K562 (cell line): ENCODE results near the gene ZNF319. TPM values are rescaled to one million over a fixed set of nuclear protein-coding genes. Genes with fewer than 3 reads are reported as not detected.

Experiments
- CTCFL ChIP-seq: IDR thresholded peaks from 2 replicates; pipeline ENCODE4 v1.6.1; 2011; ENCODE audit warnings: borderline replicate concordance, low read depth, mild to moderate bottlenecking, moderate library complexity, low read length; ENCODE audit not compliant: insufficient read depth, poor library complexity, severe bottlenecking
- DMBX1 ChIP-seq: fragments of 250-450 bp; sonication (Bioruptor Pico); IDR thresholded peaks from 2 replicates; pipeline ENCODE4 v1.8.0; 2022; ENCODE audit warnings: inconsistent platforms, mild to moderate bottlenecking, moderate library complexity, borderline replicate concordance
- GABPB1 ChIP-seq: sonication (generic); formaldehyde crosslinking; IDR thresholded peaks from 2 replicates; pipeline ENCODE4 v1.8.0; 2022; ENCODE audit warnings: mild to moderate bottlenecking, missing genetic modification reagents
- KLF13 ChIP-seq: fragments of 450-650 bp; IDR thresholded peaks from 2 replicates; pipeline ENCODE4 v1.6.1; 2016; ENCODE audit warnings: missing genetic modification characterization, low read depth, mild to moderate bottlenecking, missing compliant biosample characterization, moderate library complexity, borderline replicate concordance
- MEIS2 ChIP-seq: fragments of 450-650 bp; IDR thresholded peaks from 2 replicates; pipeline ENCODE4 v1.6.1; 2014; ENCODE audit warnings: mild to moderate bottlenecking; ENCODE audit not compliant: partially characterized antibody
- RB1 ChIP-seq: fragments of 450-650 bp; IDR thresholded peaks from 2 replicates; pipeline ENCODE4 v1.6.1; 2017; ENCODE audit warnings: low read depth, mild to moderate bottlenecking
- RCOR1 ChIP-seq, 2 experiments: IDR thresholded peaks; 2 replicates each; pipeline ENCODE4 v1.6.1; 2012; ENCODE audit warnings: low read depth in 2 of 2, low read length in 2 of 2, borderline replicate concordance in 1 of 2, improper control_type of control experiment in 1 of 2
- SIN3A ChIP-seq, 2 experiments: fragments of 150-350 bp in 1 of 2; IDR thresholded peaks; 2 replicates each; pipeline ENCODE4 v1.6.1; 2011 to 2016; ENCODE audit warnings: borderline replicate concordance in 2 of 2, low read depth in 2 of 2, low read length in 2 of 2, mild to moderate bottlenecking in 2 of 2, moderate library complexity in 2 of 2; ENCODE audit not compliant: control insufficient read depth in 1 of 2
- SMC3 ChIP-seq: conservative IDR thresholded peaks from 2 replicates; pipeline ENCODE4 v1.6.1; 2011; ENCODE audit warnings: low read depth, low read length, improper control_type of control experiment; ENCODE audit not compliant: insufficient read depth
- SP1 ChIP-seq: sonication (generic); formaldehyde crosslinking; IDR thresholded peaks from 2 replicates; pipeline ENCODE4 v1.8.1; 2022; ENCODE audit warnings: mild to moderate bottlenecking, missing genetic modification reagents
- ZNF384 ChIP-seq: IDR thresholded peaks from 2 replicates; pipeline ENCODE4 v1.6.1; 2012; ENCODE audit warnings: low read depth, low read length, improper control_type of control experiment
- polyA plus RNA-seq, 8 experiments: library from polyadenylated mRNA; depleted of rRNA in 4 of 8; stranded (reverse) in 5 of 8; unstranded in 3 of 8; fragments of >200 nt; fragmentation: Nextera tagmentation in 2 of 8; fragmentation: Illumina TruSeq in 1 of 8; extraction: Ambion mirVana in 2 of 8; extraction: Trizol in 1 of 8; gene quantifications; 2 replicates each; pipeline versions ENCODE4 v1.2.1 to v1.2.3, GENCODE V29; 2011 to 2014; ENCODE audit warnings: inconsistent platforms in 1 of 8, missing spikeins in 1 of 8
- total RNA-seq, 7 experiments: library from RNA; depleted of rRNA in 6 of 7; stranded (reverse); fragments of >200 nt in 6 of 7; fragmentation: Illumina TruSeq in 2 of 7; extraction: Trizol in 2 of 7; gene quantifications; 2 replicates each; pipeline versions ENCODE4 v1.2.1 to v1.2.3, GENCODE V29; 2011 to 2021; ENCODE audit warnings: low replicate concordance in 1 of 7
- TF ChIP-seq, protein P1 (sequence below), 3 experiments: IDR thresholded peaks in 2 of 3; conservative IDR thresholded peaks in 1 of 3; 2 replicates each; pipeline ENCODE4 v1.5.1; 2011 to 2012; ENCODE audit warnings: low read length in 3 of 3, mild to moderate bottlenecking in 3 of 3, control low read depth in 2 of 3, improper control_type of control experiment in 1 of 3, inconsistent platforms in 1 of 3, low read depth in 1 of 3, mixed read lengths in 1 of 3, moderate library complexity in 1 of 3; ENCODE audit not compliant: insufficient read depth in 2 of 3
- TF ChIP-seq, protein P2 (sequence below): fragments of 450-650 bp; IDR thresholded peaks from 2 replicates; pipeline ENCODE4 v1.6.1; 2016
- TF ChIP-seq, protein P3 (sequence below): fragments of 450-650 bp; IDR thresholded peaks from 2 replicates; pipeline ENCODE4 v1.6.1; 2017; ENCODE audit warnings: antibody characterized with exemption, mild to moderate bottlenecking

Gene ZNF319
- total and polyA plus RNA-seq, 9 of the 15 experiments (the other 6 are each of a cell fraction or from before 2014, with no cell fraction given) = 0.20 to 5.7 (median 1.4) TPM

GRCh38 chr16:57994778-57995177 lies 5.7 kb downstream of the ZNF319 start (continued):
- TF ChIP-seq DMBX1 (CRISPR knock-in tag) = no peak
- peak; percentile 82 for TF ChIP-seq SMC3
- no peak for TF ChIP-seq ZNF384
- TF ChIP-seq MEIS2 = peak; percentile 13
- TF ChIP-seq GABPB1 = peak; percentile 66; the same call in 1 of the 2 replicates
- peak in 1 of 2 experiments; percentile 14; a peak in 1 of 4 replicates for TF ChIP-seq SIN3A (IDR thresholded peaks at IDR 0.05; ENCODE audit: borderline replicate concordance in 2 of 2, control insufficient read depth in 1 of 2, low read depth in 2 of 2, low read length in 2 of 2)
- TF ChIP-seq, protein P1, sequence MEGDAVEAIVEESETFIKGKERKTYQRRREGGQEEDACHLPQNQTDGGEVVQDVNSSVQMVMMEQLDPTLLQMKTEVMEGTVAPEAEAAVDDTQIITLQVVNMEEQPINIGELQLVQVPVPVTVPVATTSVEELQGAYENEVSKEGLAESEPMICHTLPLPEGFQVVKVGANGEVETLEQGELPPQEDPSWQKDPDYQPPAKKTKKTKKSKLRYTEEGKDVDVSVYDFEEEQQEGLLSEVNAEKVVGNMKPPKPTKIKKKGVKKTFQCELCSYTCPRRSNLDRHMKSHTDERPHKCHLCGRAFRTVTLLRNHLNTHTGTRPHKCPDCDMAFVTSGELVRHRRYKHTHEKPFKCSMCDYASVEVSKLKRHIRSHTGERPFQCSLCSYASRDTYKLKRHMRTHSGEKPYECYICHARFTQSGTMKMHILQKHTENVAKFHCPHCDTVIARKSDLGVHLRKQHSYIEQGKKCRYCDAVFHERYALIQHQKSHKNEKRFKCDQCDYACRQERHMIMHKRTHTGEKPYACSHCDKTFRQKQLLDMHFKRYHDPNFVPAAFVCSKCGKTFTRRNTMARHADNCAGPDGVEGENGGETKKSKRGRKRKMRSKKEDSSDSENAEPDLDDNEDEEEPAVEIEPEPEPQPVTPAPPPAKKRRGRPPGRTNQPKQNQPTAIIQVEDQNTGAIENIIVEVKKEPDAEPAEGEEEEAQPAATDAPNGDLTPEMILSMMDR (IDR thresholded peaks at IDR 0.05 in 2 of 3, conservative IDR thresholded peaks at IDR 0.05 in 1 of 3; ENCODE audit: insufficient read depth in 2 of 3, low read depth in 1 of 3, low read length in 3 of 3) = peak; percentile 83 to 90 (median 83)
- peak; percentile 56; the same call in 1 of the 2 replicates for TF ChIP-seq RB1
- TF ChIP-seq, protein P2, sequence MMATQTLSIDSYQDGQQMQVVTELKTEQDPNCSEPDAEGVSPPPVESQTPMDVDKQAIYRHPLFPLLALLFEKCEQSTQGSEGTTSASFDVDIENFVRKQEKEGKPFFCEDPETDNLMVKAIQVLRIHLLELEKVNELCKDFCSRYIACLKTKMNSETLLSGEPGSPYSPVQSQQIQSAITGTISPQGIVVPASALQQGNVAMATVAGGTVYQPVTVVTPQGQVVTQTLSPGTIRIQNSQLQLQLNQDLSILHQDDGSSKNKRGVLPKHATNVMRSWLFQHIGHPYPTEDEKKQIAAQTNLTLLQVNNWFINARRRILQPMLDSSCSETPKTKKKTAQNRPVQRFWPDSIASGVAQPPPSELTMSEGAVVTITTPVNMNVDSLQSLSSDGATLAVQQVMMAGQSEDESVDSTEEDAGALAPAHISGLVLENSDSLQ = peak; percentile 31
- 0 out of 2 replicates have a peak, but pooled peaks have one; percentile 42 for TF ChIP-seq SP1
- TF ChIP-seq, protein P3, sequence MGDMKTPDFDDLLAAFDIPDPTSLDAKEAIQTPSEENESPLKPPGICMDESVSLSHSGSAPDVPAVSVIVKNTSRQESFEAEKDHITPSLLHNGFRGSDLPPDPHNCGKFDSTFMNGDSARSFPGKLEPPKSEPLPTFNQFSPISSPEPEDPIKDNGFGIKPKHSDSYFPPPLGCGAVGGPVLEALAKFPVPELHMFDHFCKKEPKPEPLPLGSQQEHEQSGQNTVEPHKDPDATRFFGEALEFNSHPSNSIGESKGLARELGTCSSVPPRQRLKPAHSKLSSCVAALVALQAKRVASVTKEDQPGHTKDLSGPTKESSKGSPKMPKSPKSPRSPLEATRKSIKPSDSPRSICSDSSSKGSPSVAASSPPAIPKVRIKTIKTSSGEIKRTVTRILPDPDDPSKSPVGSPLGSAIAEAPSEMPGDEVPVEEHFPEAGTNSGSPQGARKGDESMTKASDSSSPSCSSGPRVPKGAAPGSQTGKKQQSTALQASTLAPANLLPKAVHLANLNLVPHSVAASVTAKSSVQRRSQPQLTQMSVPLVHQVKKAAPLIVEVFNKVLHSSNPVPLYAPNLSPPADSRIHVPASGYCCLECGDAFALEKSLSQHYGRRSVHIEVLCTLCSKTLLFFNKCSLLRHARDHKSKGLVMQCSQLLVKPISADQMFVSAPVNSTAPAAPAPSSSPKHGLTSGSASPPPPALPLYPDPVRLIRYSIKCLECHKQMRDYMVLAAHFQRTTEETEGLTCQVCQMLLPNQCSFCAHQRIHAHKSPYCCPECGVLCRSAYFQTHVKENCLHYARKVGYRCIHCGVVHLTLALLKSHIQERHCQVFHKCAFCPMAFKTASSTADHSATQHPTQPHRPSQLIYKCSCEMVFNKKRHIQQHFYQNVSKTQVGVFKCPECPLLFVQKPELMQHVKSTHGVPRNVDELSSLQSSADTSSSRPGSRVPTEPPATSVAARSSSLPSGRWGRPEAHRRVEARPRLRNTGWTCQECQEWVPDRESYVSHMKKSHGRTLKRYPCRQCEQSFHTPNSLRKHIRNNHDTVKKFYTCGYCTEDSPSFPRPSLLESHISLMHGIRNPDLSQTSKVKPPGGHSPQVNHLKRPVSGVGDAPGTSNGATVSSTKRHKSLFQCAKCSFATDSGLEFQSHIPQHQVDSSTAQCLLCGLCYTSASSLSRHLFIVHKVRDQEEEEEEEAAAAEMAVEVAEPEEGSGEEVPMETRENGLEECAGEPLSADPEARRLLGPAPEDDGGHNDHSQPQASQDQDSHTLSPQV = 0 out of 2 replicates have a peak, but pooled peaks have one; percentile 32
- peak; percentile 98 for TF ChIP-seq KLF13 (tag)
- peak; percentile 40 for TF ChIP-seq CTCFL
- TF ChIP-seq RCOR1 (IDR thresholded peaks at IDR 0.05; ENCODE audit: borderline replicate concordance in 1 of 2, low read depth in 2 of 2, low read length in 2 of 2) = peak in 1 of 2 experiments; percentile 31; a peak in 1 of 4 replicates
